Activated CD4-positive, alpha-beta T cell treated with anti-CD3 and anti-CD28 coated beads, Interleukin-2, amount 50 U/mL, for 24 hours (primary cell): ENCODE data around the gene DOK6.
"Not testable (repeated sequence)": the region's sequence is repeated elsewhere in the genome, so short reads cannot be mapped to it uniquely, and the experiment has no call there.

ENCODE experiments used
- DNase-seq, 2 donors: peaks; one replicate each; pipeline ENCODE4 v3.0.0-alpha.2; 2020; ENCODE audit warnings: low read depth in 1 of 2, low spot score in 1 of 2

DOK6 gene

GRCh38 chr18:69400253-69400975 lies at the start of gene DOK6:
DOK6 (plus strand) TSS chr18:69400888.
- no peak for DNase-seq

GRCh38 chr18:69353023-69353422 lies 47.7 kb upstream of the DOK6 start:
- no peak for DNase-seq

GRCh38 chr18:69357590-69357989 lies 43.1 kb upstream of the DOK6 start:
- no peak for DNase-seq

- no peak for DNase-seq
Measured at GRCh38 chr18:69358212-69358895, 42.3 kb upstream of the DOK6 start.

GRCh38 chr18:69359768-69360167 lies 40.9 kb upstream of the DOK6 start:
- DNase-seq, result not testable (repeated sequence)

- DNase-seq, result no peak
Measured at GRCh38 chr18:69364930-69365329, 35.8 kb upstream of the DOK6 start.

- no peak for DNase-seq
Measured at GRCh38 chr18:69365658-69366057, 35.0 kb upstream of the DOK6 start.

- no peak for DNase-seq
Measured at GRCh38 chr18:69367104-69367503, 33.6 kb upstream of the DOK6 start.

- DNase-seq, result no peak
Measured at GRCh38 chr18:69371729-69372128, 29.0 kb upstream of the DOK6 start.

GRCh38 chr18:69380324-69380723 lies 20.4 kb upstream of the DOK6 start:
- DNase-seq, result no peak

GRCh38 chr18:69383186-69383585 lies 17.5 kb upstream of the DOK6 start:
- DNase-seq, result no peak

GRCh38 chr18:69387186-69387585 lies 13.5 kb upstream of the DOK6 start:
- no peak for DNase-seq

GRCh38 chr18:69388222-69388621 lies 12.5 kb upstream of the DOK6 start:
- DNase-seq, result no peak

GRCh38 chr18:69397096-69397495 lies 3.6 kb upstream of the DOK6 start:
- no peak for DNase-seq

- no peak for DNase-seq
Measured at GRCh38 chr18:69399253-69399652, 1.4 kb upstream of the DOK6 start.

- DNase-seq, result no peak
Measured at GRCh38 chr18:69400976-69401225, 213 bp downstream of the DOK6 start.

- DNase-seq, result no peak
Measured at GRCh38 chr18:69401226-69401971, 711 bp downstream of the DOK6 start.

GRCh38 chr18:69401972-69402532 lies 1.4 kb downstream of the DOK6 start:
- DNase-seq, result no peak

GRCh38 chr18:69402533-69402989 lies 1.9 kb downstream of the DOK6 start:
- no peak for DNase-seq

GRCh38 chr18:69408522-69408921 lies 7.8 kb downstream of the DOK6 start:
- no peak for DNase-seq

GRCh38 chr18:69411199-69411598 lies 10.5 kb downstream of the DOK6 start:
- DNase-seq, result no peak

- DNase-seq, result no peak
Measured at GRCh38 chr18:69414184-69414583, 13.5 kb downstream of the DOK6 start.
